Measurements from ENCODE around the gene CMIP. TPM values are rescaled to one million over a fixed set of nuclear protein-coding genes. Genes with fewer than 3 reads are reported as not detected.
A peak's percentile ranks its signal among the peaks of the same experiment; 100 is the strongest.

Gene CMIP
- total RNA-seq, 4 donors from 2014 or later: 17.1 to 60.5 (median 39.7) TPM

DNA sequence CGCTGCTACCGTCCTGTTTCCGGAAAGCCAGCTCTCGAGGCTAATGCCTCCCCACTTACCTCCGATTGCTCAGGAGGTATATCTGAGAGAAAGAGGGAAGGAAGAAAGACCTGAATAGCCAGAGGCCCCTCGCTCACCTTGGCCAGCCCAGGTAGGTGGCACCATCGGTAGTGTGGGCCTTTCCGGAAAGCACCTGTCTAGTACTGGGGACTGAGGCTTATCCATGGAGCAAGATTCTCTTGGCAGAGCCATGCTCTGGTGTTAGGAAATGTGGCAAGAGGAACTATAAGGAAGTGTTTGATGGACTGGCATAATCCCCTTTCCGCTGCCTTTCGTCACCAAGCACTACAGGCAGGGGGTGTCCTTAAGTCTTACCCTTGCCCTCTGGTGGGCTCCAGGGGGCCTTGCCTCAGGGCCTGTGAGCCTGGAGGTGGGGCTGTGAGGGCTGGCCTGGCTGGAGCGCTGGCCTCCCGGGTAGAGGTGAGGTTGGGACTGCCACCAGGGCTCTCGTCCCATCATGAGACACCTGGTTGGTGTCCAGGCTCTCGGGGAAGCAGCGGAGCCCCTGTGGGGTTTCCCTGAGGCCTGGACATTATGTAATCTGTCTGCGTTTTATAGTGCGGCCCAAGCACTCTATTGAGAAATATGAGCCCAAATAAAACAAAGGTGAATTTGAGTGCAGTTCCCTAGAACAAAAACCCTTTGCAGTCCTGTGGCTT, 2.9 kb downstream of the CMIP start:
- Histone ChIP-seq H3K9me3 (no peaks in the 10 kb centered on the region), H3K36me3 (no peaks in the 10 kb centered on the region), H3K27me3 (no peaks in the 10 kb centered on the region), H3K27ac (peak overlapping the region; percentile 93 to 97 (median 96)), H3K4me3 (peak overlapping the region; percentile 91 to 98 (median 96)), H3K4me1 (peaks cover 34 to 74% (median 41%) of the 10 kb centered on the region in 3 donors)
- intact Hi-C loops (cut with DNase I): loop anchor here (5.0 kb wide), 1 partner anchor 165 kb away; no protein-coding TSS in a partner anchor
- DNase-seq: no peak
- 13 to 55% methylated on average over 6 to 13 of the region's 17 CpGs for WGBS, 2 donors
- TF ChIP-seq, protein P1, sequence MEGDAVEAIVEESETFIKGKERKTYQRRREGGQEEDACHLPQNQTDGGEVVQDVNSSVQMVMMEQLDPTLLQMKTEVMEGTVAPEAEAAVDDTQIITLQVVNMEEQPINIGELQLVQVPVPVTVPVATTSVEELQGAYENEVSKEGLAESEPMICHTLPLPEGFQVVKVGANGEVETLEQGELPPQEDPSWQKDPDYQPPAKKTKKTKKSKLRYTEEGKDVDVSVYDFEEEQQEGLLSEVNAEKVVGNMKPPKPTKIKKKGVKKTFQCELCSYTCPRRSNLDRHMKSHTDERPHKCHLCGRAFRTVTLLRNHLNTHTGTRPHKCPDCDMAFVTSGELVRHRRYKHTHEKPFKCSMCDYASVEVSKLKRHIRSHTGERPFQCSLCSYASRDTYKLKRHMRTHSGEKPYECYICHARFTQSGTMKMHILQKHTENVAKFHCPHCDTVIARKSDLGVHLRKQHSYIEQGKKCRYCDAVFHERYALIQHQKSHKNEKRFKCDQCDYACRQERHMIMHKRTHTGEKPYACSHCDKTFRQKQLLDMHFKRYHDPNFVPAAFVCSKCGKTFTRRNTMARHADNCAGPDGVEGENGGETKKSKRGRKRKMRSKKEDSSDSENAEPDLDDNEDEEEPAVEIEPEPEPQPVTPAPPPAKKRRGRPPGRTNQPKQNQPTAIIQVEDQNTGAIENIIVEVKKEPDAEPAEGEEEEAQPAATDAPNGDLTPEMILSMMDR (IDR thresholded peaks at IDR 0.05): no peak
- peak in 1 of 4 donors; percentile 46 for TF ChIP-seq POLR2A (IDR thresholded peaks at IDR 0.05)

DNA sequence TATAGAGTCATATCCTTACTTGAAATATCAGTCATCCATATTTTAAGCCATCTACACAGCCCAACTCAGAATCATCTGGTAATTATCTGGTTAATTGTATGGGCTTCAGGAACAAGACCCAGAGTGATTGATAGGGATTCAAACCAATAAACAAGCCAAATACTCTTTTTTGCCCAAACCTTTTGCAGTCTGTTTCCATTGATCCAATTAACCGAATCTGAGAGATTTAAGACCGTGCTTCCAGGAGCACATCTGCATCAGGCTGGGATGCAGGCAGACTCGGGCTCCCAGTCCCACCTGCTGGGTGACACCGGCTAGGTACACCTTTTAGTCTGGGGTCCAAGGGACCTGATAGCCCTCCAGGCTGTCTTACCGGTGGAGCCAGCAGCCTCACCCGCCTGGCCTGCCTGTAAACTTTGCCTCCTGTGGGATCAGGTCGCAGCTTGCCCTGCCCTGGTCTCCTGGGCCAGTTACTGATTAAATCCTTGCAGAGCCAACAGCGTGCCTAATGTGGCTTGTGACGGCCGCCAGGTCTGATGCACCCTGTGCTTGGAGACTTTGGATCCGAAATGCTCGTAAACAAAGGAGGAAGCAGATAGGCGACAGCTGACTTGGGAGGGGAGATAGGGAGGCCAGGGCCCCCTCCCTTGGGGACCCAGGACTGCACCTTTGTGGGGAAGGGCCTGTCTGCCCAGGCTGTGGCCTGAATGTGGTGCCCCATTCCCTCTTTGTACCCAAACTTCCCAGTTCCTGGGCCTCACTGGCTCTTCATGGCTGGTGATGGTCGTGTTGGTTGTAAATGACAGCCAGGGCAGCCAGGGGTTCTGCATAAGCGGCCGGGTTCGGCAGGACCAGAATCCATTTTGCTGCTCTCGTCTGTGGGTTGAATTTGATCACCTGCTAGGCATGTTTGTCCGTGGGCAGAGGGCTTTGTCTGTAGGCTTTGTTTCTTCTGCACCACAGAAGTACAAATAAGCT, 3.8 kb downstream of the CMIP start:
- Histone ChIP-seq H3K27me3 (no peaks in the 10 kb centered on the region), H3K36me3 (no peaks in the 10 kb centered on the region), H3K4me1 (peaks cover 34 to 81% (median 47%) of the 10 kb centered on the region in 3 donors), H3K27ac (peak overlapping the region; percentile 93 to 97 (median 96)), H3K4me3 (peak overlapping the region; percentile 91 to 98 (median 96)), H3K9me3 (no peaks in the 10 kb centered on the region)
- DNase-seq: no peak
- WGBS, 2 donors: 35 to 38% methylated on average over 13 to 14 of the region's 19 CpGs
- intact Hi-C loops (cut with DNase I): loop anchor here (5.0 kb wide), 1 partner anchor 164 kb away; no protein-coding TSS in a partner anchor
- TF ChIP-seq, protein P1 (IDR thresholded peaks at IDR 0.05): peak in 1 of 6 experiments; percentile 4
- TF ChIP-seq POLR2A (IDR thresholded peaks at IDR 0.05): peak in 2 of 4 donors; percentile 16 to 28

DNA sequence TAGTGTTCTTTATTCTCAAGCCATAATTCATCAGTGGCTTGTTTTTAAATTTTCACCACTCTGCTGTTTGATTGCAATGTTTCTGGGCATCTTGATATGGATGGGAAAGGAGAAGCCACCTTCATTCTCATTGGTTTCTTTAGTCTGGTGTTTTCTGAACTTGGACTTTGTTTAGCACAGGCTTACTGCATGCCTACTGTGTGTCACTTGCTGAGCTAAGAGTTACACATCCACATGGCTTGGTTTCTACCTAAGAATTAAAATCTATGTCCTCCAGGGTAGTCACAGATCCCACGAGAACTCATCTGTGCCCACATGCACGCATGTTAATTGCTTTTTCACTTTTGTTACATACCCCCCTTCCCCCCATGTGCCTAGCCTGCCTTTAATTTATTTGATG, 4.6 kb downstream of the CMIP start:
- peak overlapping the region in 3 of 4 donors; percentile 95 to 97 (median 97) for H3K27ac ChIP-seq
- H3K4me1 ChIP-seq: peaks cover 34 to 81% (median 49%) of the 10 kb centered on the region in 3 donors
- no peaks in the 10 kb centered on the region for H3K9me3 ChIP-seq
- H3K27me3 ChIP-seq: no peaks in the 10 kb centered on the region
- H3K36me3 ChIP-seq: no peaks in the 10 kb centered on the region
- no peak overlapping the region for H3K4me3 ChIP-seq
- intact Hi-C loops (cut with DNase I): loop anchor here (5.0 kb wide), 1 partner anchor 163 kb away; no protein-coding TSS in a partner anchor
- no peak for TF ChIP-seq POLR2A (IDR thresholded peaks at IDR 0.05)
- TF ChIP-seq, protein P1 (IDR thresholded peaks at IDR 0.05): no peak
- 71 to 87% methylated on average over 2 of the region's 2 CpGs for WGBS, 2 donors
- no peak for DNase-seq

DNA sequence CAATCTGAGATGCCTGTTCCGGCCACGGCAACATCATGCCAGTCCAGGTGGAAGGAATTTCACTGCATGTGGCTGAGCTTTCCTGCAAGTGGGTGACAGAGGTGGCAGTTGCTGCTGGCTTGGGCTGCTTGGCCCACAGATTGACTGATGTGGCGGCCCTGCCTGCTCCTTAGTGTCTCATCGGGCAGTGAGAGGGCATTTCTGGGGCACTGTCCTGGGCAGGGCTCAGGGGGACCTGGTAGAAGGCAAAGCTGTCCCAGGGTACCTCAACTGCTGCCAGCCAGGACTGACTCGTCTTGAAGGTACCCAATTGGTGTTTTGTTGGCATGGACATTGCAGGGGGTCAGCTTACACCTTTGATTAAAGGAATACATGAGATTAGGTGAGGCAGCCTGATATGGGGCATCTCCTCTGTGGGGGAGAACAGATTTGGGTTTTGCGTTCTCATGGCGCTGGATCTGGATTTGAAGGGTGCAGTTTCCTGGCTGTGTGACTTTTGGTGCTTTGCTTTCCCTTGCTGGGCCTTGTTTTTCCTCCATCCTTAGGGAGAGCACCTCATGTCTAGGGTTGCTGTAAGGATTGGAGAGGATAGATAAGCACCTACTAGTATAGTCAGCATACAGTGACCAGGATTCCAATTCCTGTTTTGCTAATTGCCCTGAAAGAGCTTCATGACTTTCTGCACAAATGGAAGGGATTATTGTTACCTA, 5.4 kb downstream of the CMIP start:
- intact Hi-C loops (cut with DNase I): loop anchor here (5.0 kb wide), 1 partner anchor 162 kb away; no protein-coding TSS in a partner anchor
- no peaks in the 10 kb centered on the region for H3K36me3 ChIP-seq
- no peaks in the 10 kb centered on the region for H3K27me3 ChIP-seq
- 72 to 86% methylated on average over 2 to 3 of the region's 7 CpGs for WGBS, 2 donors
- DNase-seq: no peak
- TF ChIP-seq, protein P1 (IDR thresholded peaks at IDR 0.05): no peak
- TF ChIP-seq POLR2A (IDR thresholded peaks at IDR 0.05): no peak
- no peak overlapping the region for H3K4me3 ChIP-seq
- no peaks in the 10 kb centered on the region for H3K9me3 ChIP-seq
- peak overlapping the region in 2 of 4 donors; percentile 97 for H3K27ac ChIP-seq
- peaks cover 34 to 89% (median 55%) of the 10 kb centered on the region in 3 donors for H3K4me1 ChIP-seq

Data from esophagus squamous epithelium (tissue), 5 donors.